Activated CD4-positive, alpha-beta T cell treated with anti-CD3 and anti-CD28 coated beads for 36 hours (primary cell): ENCODE results near the gene SPOCK1. TPM values are rescaled to one million over a fixed set of nuclear protein-coding genes. Genes with fewer than 3 reads are reported as not detected.

Experiments used
- ATAC-seq: fragments of 200-7000 bp; cut with Tn5 transposase; one replicate; pipeline ENCODE4 v1.10.0; 2021; ENCODE audit warnings: mild to moderate bottlenecking, moderate library complexity
- CTCF ChIA-PET: fragments of 350-600 bp; sonication (Branson Sonifier 250); formaldehyde crosslinking; loops from one replicate; lab custom pipeline; 2021; ENCODE audit warnings: antibody characterized with exemption; lab: Charles Lee
- POLR2A ChIA-PET: fragments of 350-600 bp; sonication (Branson Sonifier 250); formaldehyde crosslinking; loops from one replicate; lab custom pipeline; 2021; ENCODE audit warnings: antibody characterized with exemption, inconsistent platforms; lab: Charles Lee
- DNase-seq: peaks from one replicate; pipeline ENCODE4 v3.0.0-alpha.2; 2020
- H3K27ac Mint-ChIP-seq: one replicate; pipeline ENCODE4 v1.8.0; 2021; ENCODE audit warnings: mixed read lengths
- H3K27me3 Mint-ChIP-seq: one replicate; pipeline ENCODE4 v1.8.0; 2021; ENCODE audit warnings: mixed read lengths
- H3K36me3 Mint-ChIP-seq: one replicate; pipeline ENCODE4 v1.8.0; 2021; ENCODE audit warnings: low read depth, mixed read lengths
- H3K4me1 Mint-ChIP-seq: one replicate; pipeline ENCODE4 v1.8.0; 2021; ENCODE audit warnings: mixed read lengths
- H3K4me3 Mint-ChIP-seq: one replicate; pipeline ENCODE4 v1.8.0; 2021; ENCODE audit warnings: mild to moderate bottlenecking, moderate library complexity, mixed read lengths
- H3K9me3 Mint-ChIP-seq: one replicate; pipeline ENCODE4 v1.8.0; 2021; ENCODE audit warnings: low read depth, mixed read lengths
- intact Hi-C, 2 experiments: fragments of 100-400 bp; cut with DNase I in 1 of 2; cut with micrococcal nuclease in 1 of 2; formaldehyde crosslinking; loops; one replicate each; pipeline versions ENCODE4 v1.14.2 to v1.15.1; 2022 to 2024; cut with DNase I, micrococcal nuclease
- total RNA-seq, 2 experiments: library from RNA; stranded (reverse); gene quantifications; one replicate each; pipeline ENCODE4 v1.2.3, GENCODE V29; 2021

SPOCK1 gene
- total RNA-seq, 2 experiments from 2014 or later, result not detected

GRCh38 chr5:137209232-137209809 is 289.8 kb downstream of the SPOCK1 start:
- H3K9me3 Mint-ChIP-seq, result no peaks in the 10 kb centered on the region
- DNase-seq (no peak), ATAC-seq (no peak)
- H3K27me3 Mint-ChIP-seq, result peaks cover 6% of the 10 kb centered on the region
- H3K27ac Mint-ChIP-seq, result no peak overlapping the region
- CTCF ChIA-PET, result no interaction called here
- no peaks in the 10 kb centered on the region for H3K4me1 Mint-ChIP-seq
- POLR2A ChIA-PET, result no interaction called here
- no peaks in the 10 kb centered on the region for H3K36me3 Mint-ChIP-seq
- intact Hi-C loops, result no loop called here
- H3K4me3 Mint-ChIP-seq, result no peak overlapping the region

GRCh38 chr5:137207023-137207760 is 291.9 kb downstream of the SPOCK1 start:
- ChIA-PET CTCF (no interaction called here), POLR2A (no interaction called here)
- Mint-ChIP-seq H3K4me3 (no peak overlapping the region), H3K36me3 (no peaks in the 10 kb centered on the region), H3K27me3 (peaks cover 6% of the 10 kb centered on the region), H3K9me3 (no peaks in the 10 kb centered on the region), H3K27ac (no peak overlapping the region), H3K4me1 (no peaks in the 10 kb centered on the region)
- intact Hi-C loops, result no loop called here
- no peak for DNase-seq
- no peak for ATAC-seq

GRCh38 chr5:137206030-137206715 is 293.0 kb downstream of the SPOCK1 start:
- Mint-ChIP-seq H3K9me3 (no peaks in the 10 kb centered on the region), H3K27me3 (peaks cover 6% of the 10 kb centered on the region), H3K4me3 (no peak overlapping the region), H3K36me3 (no peaks in the 10 kb centered on the region), H3K4me1 (no peaks in the 10 kb centered on the region), H3K27ac (no peak overlapping the region)
- ATAC-seq (no peak), DNase-seq (no peak)
- POLR2A ChIA-PET, result no interaction called here
- intact Hi-C loops, result no loop called here
- CTCF ChIA-PET, result no interaction called here

- intact Hi-C loops, result no loop called here
- Mint-ChIP-seq H3K36me3 (no peaks in the 10 kb centered on the region), H3K27ac (no peak overlapping the region), H3K4me1 (no peaks in the 10 kb centered on the region), H3K4me3 (no peak overlapping the region), H3K27me3 (peaks cover 8% of the 10 kb centered on the region), H3K9me3 (no peaks in the 10 kb centered on the region)
- DNase-seq, result no peak
- ATAC-seq, result no peak
- CTCF ChIA-PET, result no interaction called here
- POLR2A ChIA-PET, result no interaction called here
These were observed 293.7 kb downstream of the SPOCK1 start for GRCh38 chr5:137205231-137206027.

GRCh38 chr5:137203011-137203632 is 296.0 kb downstream of the SPOCK1 start:
- no peak overlapping the region for H3K27ac Mint-ChIP-seq
- CTCF ChIA-PET, result no interaction called here
- no peaks in the 10 kb centered on the region for H3K4me1 Mint-ChIP-seq

GRCh38 chr5:137201876-137202275 is 297.2 kb downstream of the SPOCK1 start:
- ChIA-PET CTCF (no interaction called here), POLR2A (no interaction called here)

More at GRCh38 chr5:137203011-137203632, 296.0 kb downstream of the SPOCK1 start:
- H3K4me3 Mint-ChIP-seq, result no peak overlapping the region
- no peaks in the 10 kb centered on the region for H3K36me3 Mint-ChIP-seq
- ATAC-seq (no peak), DNase-seq (no peak)
- no peaks in the 10 kb centered on the region for H3K9me3 Mint-ChIP-seq
- intact Hi-C loops, result no loop called here
- POLR2A ChIA-PET, result no interaction called here
- peaks cover 8% of the 10 kb centered on the region for H3K27me3 Mint-ChIP-seq

GRCh38 chr5:137200906-137201700 is 298.0 kb downstream of the SPOCK1 start:
- ATAC-seq, result no peak
- intact Hi-C loops, result no loop called here
- no peaks in the 10 kb centered on the region for H3K36me3 Mint-ChIP-seq
- CTCF ChIA-PET, result no interaction called here
- H3K9me3 Mint-ChIP-seq, result no peaks in the 10 kb centered on the region
- no peak for DNase-seq
- H3K4me1 Mint-ChIP-seq, result no peaks in the 10 kb centered on the region
- no peak overlapping the region for H3K27ac Mint-ChIP-seq
- peaks cover 10% of the 10 kb centered on the region for H3K27me3 Mint-ChIP-seq
- POLR2A ChIA-PET, result no interaction called here
- H3K4me3 Mint-ChIP-seq, result no peak overlapping the region

More at GRCh38 chr5:137201876-137202275, 297.2 kb downstream of the SPOCK1 start:
- Mint-ChIP-seq H3K36me3 (no peaks in the 10 kb centered on the region), H3K27me3 (peaks cover 8% of the 10 kb centered on the region), H3K4me1 (no peaks in the 10 kb centered on the region), H3K27ac (no peak overlapping the region), H3K4me3 (no peak overlapping the region), H3K9me3 (no peaks in the 10 kb centered on the region)
- no peak for DNase-seq
- no peak for ATAC-seq
- intact Hi-C loops, result no loop called here

- intact Hi-C loops, result no loop called here
- no peak for ATAC-seq
- no peaks in the 10 kb centered on the region for H3K4me1 Mint-ChIP-seq
- POLR2A ChIA-PET, result no interaction called here
- DNase-seq, result no peak
- H3K36me3 Mint-ChIP-seq, result no peaks in the 10 kb centered on the region
- peaks cover 9% of the 10 kb centered on the region for H3K27me3 Mint-ChIP-seq
- H3K27ac Mint-ChIP-seq, result no peak overlapping the region
- no peak overlapping the region for H3K4me3 Mint-ChIP-seq
- CTCF ChIA-PET, result no interaction called here
- no peaks in the 10 kb centered on the region for H3K9me3 Mint-ChIP-seq
These were observed 299.2 kb downstream of the SPOCK1 start for GRCh38 chr5:137199966-137200365.

- Mint-ChIP-seq H3K36me3 (no peaks in the 10 kb centered on the region), H3K27ac (no peak overlapping the region), H3K4me3 (no peak overlapping the region), H3K9me3 (no peaks in the 10 kb centered on the region), H3K4me1 (no peaks in the 10 kb centered on the region), H3K27me3 (peaks cover 5% of the 10 kb centered on the region)
- DNase-seq (no peak), ATAC-seq (no peak)
- CTCF ChIA-PET, result no interaction called here
- intact Hi-C loops, result no loop called here
- POLR2A ChIA-PET, result no interaction called here
These were observed 299.9 kb downstream of the SPOCK1 start for GRCh38 chr5:137199201-137199600.

- DNase-seq (no peak), ATAC-seq (no peak)
- ChIA-PET CTCF (no interaction called here), POLR2A (no interaction called here)
- Mint-ChIP-seq H3K36me3 (no peaks in the 10 kb centered on the region), H3K27me3 (peaks cover 2% of the 10 kb centered on the region), H3K4me1 (no peaks in the 10 kb centered on the region), H3K4me3 (no peak overlapping the region), H3K27ac (no peak overlapping the region), H3K9me3 (no peaks in the 10 kb centered on the region)
- intact Hi-C loops, result no loop called here
These were observed 303.6 kb downstream of the SPOCK1 start for GRCh38 chr5:137195483-137195882.
